Caco-2 (cell line): Measurements from ENCODE around the gene GPRIN1. TPM values are rescaled to one million over a fixed set of nuclear protein-coding genes. Genes with fewer than 3 reads are reported as not detected.

ENCODE experiments used
- BruUV-seq: library from RNA; stranded (reverse); fragments of 400-500 nt; replicated peaks from 2 replicates; lab custom pipeline; 2021; lab: Mats Ljungman, UMichigan
- CTCF ChIA-PET: fragments of 300-600 bp; sonication (Branson Sonifier 250); formaldehyde crosslinking; loops from one replicate; lab custom pipeline; 2022; ENCODE audit warnings: antibody characterized with exemption; lab: Charles Lee
- POLR2A ChIA-PET: fragments of 300-600 bp; sonication (Branson Sonifier 250); formaldehyde crosslinking; loops from one replicate; lab custom pipeline; 2022; ENCODE audit warnings: antibody characterized with exemption; lab: Charles Lee
- DNase-seq, 2 experiments: peaks; one replicate each; pipeline versions ENCODE4 v3.0.0 to v3.0.0-alpha.2; 2020 to 2022
- H3K27me3 ChIP-seq: replicated peaks from 2 replicates; pipeline ENCODE4 v1.6.0; 2011; ENCODE audit warnings: low read length; ENCODE audit not compliant: control insufficient read depth, insufficient read depth
- H3K36me3 ChIP-seq: 2 replicates; pipeline ENCODE4 v1.5.1; 2011; ENCODE audit warnings: low read length; ENCODE audit not compliant: control insufficient read depth, insufficient read depth
- H3K4me1 ChIP-seq: fragments of 250-450 bp; sonication (Bioruptor Pico); 2 replicates; pipeline ENCODE4 v1.5.1; 2020; ENCODE audit warnings: mild to moderate bottlenecking
- H3K4me3 ChIP-seq: 2 replicates; pipeline ENCODE4 v1.5.1; 2011; ENCODE audit warnings: low read depth, mild to moderate bottlenecking, control low read depth, low read length
- H3K9me3 ChIP-seq: fragments of 250-450 bp; sonication (Bioruptor Pico); 2 replicates; pipeline ENCODE4 v1.5.1; 2020; ENCODE audit warnings: mild to moderate bottlenecking, moderate library complexity
- H3K27ac Mint-ChIP-seq: one replicate; pipeline ENCODE4 v1.8.0; 2022; ENCODE audit warnings: mixed read lengths; ENCODE audit not compliant: unreplicated experiment
- H3K27me3 Mint-ChIP-seq: one replicate; pipeline ENCODE4 v1.8.0; 2022; ENCODE audit warnings: mixed read lengths; ENCODE audit not compliant: insufficient read depth, unreplicated experiment
- H3K36me3 Mint-ChIP-seq: one replicate; pipeline ENCODE4 v1.8.0; 2022; ENCODE audit warnings: mild to moderate bottlenecking, mixed read lengths; ENCODE audit not compliant: insufficient read depth, unreplicated experiment
- H3K4me1 Mint-ChIP-seq: one replicate; pipeline ENCODE4 v1.8.0; 2022; ENCODE audit warnings: low read depth, mixed read lengths; ENCODE audit not compliant: unreplicated experiment
- H3K4me3 Mint-ChIP-seq: one replicate; pipeline ENCODE4 v1.8.0; 2022; ENCODE audit warnings: mild to moderate bottlenecking, moderate library complexity, mixed read lengths; ENCODE audit not compliant: unreplicated experiment
- H3K9me3 Mint-ChIP-seq: one replicate; pipeline ENCODE4 v1.8.0; 2022; ENCODE audit warnings: mixed read lengths; ENCODE audit not compliant: unreplicated experiment
- intact Hi-C: fragments of 100-400 bp; cut with micrococcal nuclease; formaldehyde crosslinking; loops from one replicate; pipeline ENCODE4 v1.10.0; 2022; ENCODE audit not compliant: unreplicated experiment
- total RNA-seq: library from RNA; stranded (reverse); gene quantifications from 2 replicates; pipeline ENCODE4 v1.2.3, GENCODE V29; 2022
- TF ChIP-seq, protein P1 (sequence below), 2 experiments: fragments of 200-600 bp in 1 of 2; IDR thresholded peaks; 1 replicate in 1 of 2; 2 replicates in 1 of 2; pipeline versions ENCODE4 v1.5.1 to v1.8.0; 2011 to 2022; ENCODE audit warnings: antibody characterized with exemption in 1 of 2, control low read depth in 1 of 2, inconsistent platforms in 1 of 2, low read depth in 1 of 2, low read length in 1 of 2, mild to moderate bottlenecking in 1 of 2, moderate library complexity in 1 of 2; ENCODE audit not compliant: insufficient read depth in 1 of 2, severe bottlenecking in 1 of 2, unreplicated experiment in 1 of 2

The GPRIN1 gene
- total RNA-seq, 1 experiment from 2014 or later = 3.9 TPM

DNA sequence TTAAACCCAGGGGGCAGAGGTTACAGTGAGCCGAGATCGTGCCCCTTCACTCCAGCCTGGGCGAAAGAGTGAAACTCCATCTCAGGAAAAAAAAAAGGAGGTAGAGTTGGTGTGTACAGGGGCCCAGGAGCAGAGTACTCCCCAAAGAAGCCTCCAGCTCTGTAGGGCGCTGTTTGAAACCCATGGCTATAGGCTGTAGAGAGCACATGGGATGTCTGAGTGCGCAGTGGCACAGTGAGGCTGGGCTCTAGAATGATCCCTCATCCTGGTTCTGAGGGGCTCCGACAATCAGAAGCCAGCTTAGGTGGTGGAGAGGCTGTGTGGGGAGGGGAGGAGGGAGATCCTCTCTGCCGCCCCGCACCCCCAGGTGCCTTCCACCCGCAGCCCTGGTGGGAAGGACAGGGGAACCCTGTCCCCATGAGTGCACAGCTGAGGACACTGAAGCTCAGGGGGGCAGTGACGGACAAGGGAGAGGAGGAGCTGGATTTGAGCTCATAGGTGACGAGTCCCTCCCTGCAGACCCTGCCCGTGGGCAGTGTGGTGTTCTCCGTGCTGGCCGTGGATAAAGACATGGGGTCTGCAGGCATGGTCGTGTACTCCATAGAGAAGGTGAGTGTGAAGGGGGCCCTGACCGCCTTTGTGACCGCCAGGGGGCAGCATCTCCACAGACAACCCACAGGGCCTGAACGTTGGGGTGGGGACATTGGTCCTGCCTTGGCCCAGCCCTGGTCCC lies 36.2 kb downstream of the GPRIN1 start:
- Mint-ChIP-seq H3K4me1 (peaks cover 6% of the 10 kb centered on the region), H3K36me3 (no peaks in the 10 kb centered on the region), H3K9me3 (no peaks in the 10 kb centered on the region), H3K27me3 (peaks cover 3% of the 10 kb centered on the region), H3K4me3 (no peak overlapping the region), H3K27ac (no peak overlapping the region)
- TF ChIP-seq, protein P1, sequence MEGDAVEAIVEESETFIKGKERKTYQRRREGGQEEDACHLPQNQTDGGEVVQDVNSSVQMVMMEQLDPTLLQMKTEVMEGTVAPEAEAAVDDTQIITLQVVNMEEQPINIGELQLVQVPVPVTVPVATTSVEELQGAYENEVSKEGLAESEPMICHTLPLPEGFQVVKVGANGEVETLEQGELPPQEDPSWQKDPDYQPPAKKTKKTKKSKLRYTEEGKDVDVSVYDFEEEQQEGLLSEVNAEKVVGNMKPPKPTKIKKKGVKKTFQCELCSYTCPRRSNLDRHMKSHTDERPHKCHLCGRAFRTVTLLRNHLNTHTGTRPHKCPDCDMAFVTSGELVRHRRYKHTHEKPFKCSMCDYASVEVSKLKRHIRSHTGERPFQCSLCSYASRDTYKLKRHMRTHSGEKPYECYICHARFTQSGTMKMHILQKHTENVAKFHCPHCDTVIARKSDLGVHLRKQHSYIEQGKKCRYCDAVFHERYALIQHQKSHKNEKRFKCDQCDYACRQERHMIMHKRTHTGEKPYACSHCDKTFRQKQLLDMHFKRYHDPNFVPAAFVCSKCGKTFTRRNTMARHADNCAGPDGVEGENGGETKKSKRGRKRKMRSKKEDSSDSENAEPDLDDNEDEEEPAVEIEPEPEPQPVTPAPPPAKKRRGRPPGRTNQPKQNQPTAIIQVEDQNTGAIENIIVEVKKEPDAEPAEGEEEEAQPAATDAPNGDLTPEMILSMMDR (IDR thresholded peaks at IDR 0.05; ENCODE audit: insufficient read depth in 1 of 2, low read depth in 1 of 2, low read length in 1 of 2, severe bottlenecking in 1 of 2, unreplicated experiment in 1 of 2) = peak; percentile 80 to 83
- Histone ChIP-seq H3K4me1 (no peaks in the 10 kb centered on the region), H3K9me3 (no peaks in the 10 kb centered on the region), H3K4me3 (no peak overlapping the region), H3K36me3 (no peaks in the 10 kb centered on the region), H3K27me3 (no peaks in the 10 kb centered on the region)
- DNase-seq = peak; percentile 60 to 75
- CTCF ChIA-PET = interaction anchor here (0.5 to 0.6 kb wide), 3 partner anchors 30 to 844 kb away, joined by 3 to 5 read pairs (median 3); no protein-coding TSS in a partner anchor
- intact Hi-C loops = loop anchor here (1.0 kb wide), 1 partner anchor 46 kb away; no protein-coding TSS in a partner anchor
- POLR2A ChIA-PET = interaction anchor here (0.9 kb wide), 1 partner anchor 157 kb away, joined by 3 read pairs; the partner anchor contains the start of gene CLTB
- BruUV-seq = no TSS peak

DNA sequence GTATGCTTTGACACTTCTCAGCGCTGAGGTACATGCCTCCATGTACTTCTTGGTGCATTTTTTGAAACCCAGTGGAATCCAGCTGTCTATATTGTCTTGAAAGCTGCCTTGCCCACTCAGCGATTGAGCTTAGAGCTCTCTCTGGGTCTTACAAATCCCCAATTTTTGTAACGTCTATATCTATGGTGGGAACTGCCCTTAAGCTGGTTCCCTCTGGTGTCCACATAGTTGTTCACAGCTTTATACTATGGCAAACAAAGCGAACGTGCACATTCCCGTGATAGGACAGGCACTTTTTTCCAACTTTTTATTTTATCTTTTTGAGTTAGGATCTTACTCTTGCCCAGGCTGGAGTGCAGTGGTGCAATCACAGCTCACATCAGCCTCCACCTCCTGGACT lies 39.9 kb downstream of the GPRIN1 start:
- intact Hi-C loops = no loop called here
- ChIA-PET POLR2A (interaction anchor here (1.3 to 1.5 kb wide), 2 partner anchors 27 to 33 kb away, joined by 5 to 10 read pairs; partner anchors contain the start of gene RNF44), CTCF (interaction anchor here (0.7 to 1.3 kb wide), 9 partner anchors 9 to 840 kb away, joined by 3 to 6 read pairs (median 4); partner anchors contain the start of genes CLTB, EIF4E1B, RNF44 and SNCB)
- Mint-ChIP-seq H3K36me3 (peaks cover 6% of the 10 kb centered on the region), H3K9me3 (peaks cover 6% of the 10 kb centered on the region), H3K27ac (no peak overlapping the region), H3K4me1 (no peaks in the 10 kb centered on the region), H3K27me3 (peaks cover 6% of the 10 kb centered on the region), H3K4me3 (no peak overlapping the region)
- no peak for DNase-seq
- no peaks in the 10 kb centered on the region for H3K36me3 ChIP-seq
- no peaks in the 10 kb centered on the region for H3K4me1 ChIP-seq
- no TSS peak for BruUV-seq
- no peak overlapping the region for H3K4me3 ChIP-seq
- TF ChIP-seq, protein P1 (IDR thresholded peaks at IDR 0.05; ENCODE audit: insufficient read depth in 1 of 2, low read depth in 1 of 2, low read length in 1 of 2, severe bottlenecking in 1 of 2, unreplicated experiment in 1 of 2) = peak; percentile 9 to 32
- no peaks in the 10 kb centered on the region for H3K9me3 ChIP-seq
- H3K27me3 ChIP-seq = no peaks in the 10 kb centered on the region

DNA sequence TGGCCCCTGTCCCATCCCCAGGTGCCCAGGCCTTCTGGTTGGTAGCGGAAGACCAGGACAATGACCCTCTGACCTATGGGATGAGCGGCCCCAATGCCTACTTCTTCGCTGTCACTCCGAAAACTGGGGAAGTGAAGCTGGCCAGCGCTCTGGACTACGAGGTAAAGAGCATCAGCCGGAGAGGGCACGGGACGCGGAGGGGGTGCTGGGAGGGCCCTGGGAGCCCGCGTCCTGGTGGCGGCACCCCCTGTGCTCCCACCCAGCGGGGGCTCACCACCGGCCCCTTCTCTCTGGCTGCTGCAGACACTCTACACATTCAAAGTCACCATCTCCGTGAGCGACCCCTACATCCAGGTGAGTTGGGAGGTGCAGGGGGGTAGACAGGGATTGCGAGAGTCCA lies 41.3 kb downstream of the GPRIN1 start:
- BruUV-seq = no TSS peak
- CTCF ChIA-PET = no interaction called here
- no peaks in the 10 kb centered on the region for H3K4me1 Mint-ChIP-seq

More for the DNA sequence above, 41.3 kb downstream of the GPRIN1 start:
- no peak overlapping the region for H3K27ac Mint-ChIP-seq
- no peaks in the 10 kb centered on the region for H3K9me3 ChIP-seq
- peaks cover 6% of the 10 kb centered on the region for H3K36me3 Mint-ChIP-seq
- TF ChIP-seq, protein P1 (IDR thresholded peaks at IDR 0.05; ENCODE audit: insufficient read depth in 1 of 2, low read depth in 1 of 2, low read length in 1 of 2, severe bottlenecking in 1 of 2, unreplicated experiment in 1 of 2) = no peak
- H3K4me3 ChIP-seq = no peak overlapping the region
- H3K36me3 ChIP-seq = no peaks in the 10 kb centered on the region
- no peaks in the 10 kb centered on the region for H3K4me1 ChIP-seq
- intact Hi-C loops = no loop called here
- peaks cover 6% of the 10 kb centered on the region for H3K27me3 Mint-ChIP-seq
- DNase-seq = no peak
- peaks cover 6% of the 10 kb centered on the region for H3K9me3 Mint-ChIP-seq
- no peaks in the 10 kb centered on the region for H3K27me3 ChIP-seq
- POLR2A ChIA-PET = no interaction called here
- H3K4me3 Mint-ChIP-seq = no peak overlapping the region
